Activated CD4-positive, alpha-beta T cell treated with anti-CD3 and anti-CD28 coated beads, Interleukin-2, Interleukin-4, amounts not matched to agents 100 ng/mL and 50 ng/mL, durations not matched to agents 16 hours and 8 hours (primary cell): ENCODE measurements around the gene ABCG4.
"Not testable (repeated sequence)": the region's sequence is repeated elsewhere in the genome, so short reads cannot be mapped to it uniquely, and the experiment has no call there.

Experiments
- DNase-seq: peaks from one replicate; pipeline ENCODE4 v3.0.0-alpha.2; 2020; ENCODE audit warnings: low spot score

ABCG4 gene

DNA sequence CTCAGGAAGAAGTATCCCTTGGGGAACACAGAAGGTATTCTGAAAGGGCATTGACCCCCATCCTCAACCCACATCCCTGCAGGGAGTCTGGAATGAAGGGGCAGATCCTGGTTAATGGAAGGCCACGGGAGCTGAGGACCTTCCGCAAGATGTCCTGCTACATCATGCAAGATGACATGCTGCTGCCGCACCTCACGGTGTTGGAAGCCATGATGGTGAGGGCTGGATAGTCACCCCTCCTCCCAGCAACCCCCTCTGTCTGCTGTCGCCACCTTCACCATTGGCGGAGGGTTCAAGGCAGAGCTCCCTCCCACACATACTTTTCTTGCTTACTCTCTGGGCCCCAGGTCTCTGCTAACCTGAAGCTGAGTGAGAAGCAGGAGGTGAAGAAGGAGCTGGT, 5.3 kb downstream of the ABCG4 start:
- no peak for DNase-seq

DNA sequence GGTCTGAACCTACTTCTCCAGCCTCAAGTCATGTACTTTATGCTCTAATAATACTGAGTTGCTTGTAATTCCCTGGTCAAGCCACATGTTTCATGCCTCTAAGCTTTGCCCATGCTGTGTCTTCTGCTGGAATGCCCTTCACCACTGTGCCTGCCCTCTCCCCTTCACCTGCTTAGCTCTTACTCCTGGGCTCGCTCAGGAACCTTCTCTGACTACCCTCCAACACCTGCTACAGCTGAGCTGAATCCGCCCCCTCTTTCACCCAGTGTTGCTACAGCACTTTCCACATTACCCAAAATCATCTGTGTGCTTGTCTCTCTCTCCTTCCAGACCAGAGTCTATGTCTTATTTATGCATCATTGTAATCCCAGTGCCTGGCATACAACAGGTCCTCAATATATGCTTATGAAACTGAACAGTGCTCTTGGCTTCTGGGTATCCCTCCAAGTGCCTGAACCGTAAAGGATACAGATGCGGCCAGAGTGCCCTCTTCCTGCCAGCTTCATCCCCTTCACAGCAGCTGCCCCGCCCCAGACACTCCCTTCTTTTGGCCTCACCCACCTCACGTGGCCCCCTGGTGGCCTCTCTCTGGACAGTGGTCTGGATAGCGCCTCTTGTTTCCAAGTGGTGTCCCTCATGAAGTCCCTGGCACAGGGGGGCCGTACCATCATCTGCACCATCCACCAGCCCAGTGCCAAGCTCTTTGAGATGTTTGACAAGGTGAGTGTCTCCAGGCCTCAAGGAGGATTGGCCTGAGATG, 7.1 kb downstream of the ABCG4 start:
- no peak for DNase-seq

DNA sequence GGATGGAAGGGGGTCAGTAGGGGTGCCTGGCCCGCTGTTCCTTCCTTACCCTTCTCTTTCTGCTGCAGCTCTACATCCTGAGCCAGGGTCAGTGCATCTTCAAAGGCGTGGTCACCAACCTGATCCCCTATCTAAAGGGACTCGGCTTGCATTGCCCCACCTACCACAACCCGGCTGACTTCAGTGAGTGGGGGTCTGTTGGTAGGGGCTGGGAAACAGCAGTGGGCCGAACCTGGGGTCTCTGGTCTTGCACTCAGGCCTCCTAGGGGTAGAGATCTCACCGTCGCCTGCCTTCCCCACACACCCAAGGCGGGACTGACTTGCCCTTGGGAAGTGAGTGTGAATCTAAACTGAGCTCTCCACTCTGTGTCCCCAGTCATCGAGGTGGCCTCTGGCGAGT, 7.6 kb downstream of the ABCG4 start:
- no peak for DNase-seq

DNA sequence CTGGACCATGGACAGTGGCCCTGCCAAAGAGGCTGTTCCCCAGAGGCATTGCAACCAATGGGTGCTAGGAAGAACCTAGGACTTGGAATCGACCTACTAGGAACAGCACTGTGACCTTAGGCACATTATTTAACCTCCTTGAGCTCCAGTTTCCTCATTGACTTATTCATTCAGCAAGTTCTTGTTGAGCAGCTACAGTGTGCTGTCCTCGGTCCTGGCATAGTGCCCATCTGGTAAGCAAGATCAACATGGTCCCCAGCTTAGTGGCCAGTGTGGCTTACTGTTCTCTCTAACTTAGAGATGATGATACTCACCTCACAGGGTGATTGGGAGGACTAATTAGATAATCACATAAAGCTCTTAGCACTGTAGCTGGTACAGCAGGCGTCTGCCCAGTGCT, 8.2 kb downstream of the ABCG4 start:
- DNase-seq, result no peak

DNA sequence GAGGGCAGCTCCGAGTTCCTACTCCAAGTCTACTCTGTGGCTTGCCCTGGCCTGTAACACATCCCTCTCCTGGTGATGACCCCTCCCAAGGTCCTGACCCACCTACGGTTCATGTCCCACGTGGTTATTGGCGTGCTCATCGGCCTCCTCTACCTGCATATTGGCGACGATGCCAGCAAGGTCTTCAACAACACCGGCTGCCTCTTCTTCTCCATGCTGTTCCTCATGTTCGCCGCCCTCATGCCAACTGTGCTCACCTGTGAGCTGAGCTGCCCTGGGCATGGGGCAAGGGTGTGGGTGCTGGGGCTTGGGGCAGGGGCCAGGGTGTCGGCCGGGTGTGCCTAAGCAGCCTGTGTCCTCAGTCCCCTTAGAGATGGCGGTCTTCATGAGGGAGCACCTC, 9.6 kb downstream of the ABCG4 start:
- no peak for DNase-seq

DNA sequence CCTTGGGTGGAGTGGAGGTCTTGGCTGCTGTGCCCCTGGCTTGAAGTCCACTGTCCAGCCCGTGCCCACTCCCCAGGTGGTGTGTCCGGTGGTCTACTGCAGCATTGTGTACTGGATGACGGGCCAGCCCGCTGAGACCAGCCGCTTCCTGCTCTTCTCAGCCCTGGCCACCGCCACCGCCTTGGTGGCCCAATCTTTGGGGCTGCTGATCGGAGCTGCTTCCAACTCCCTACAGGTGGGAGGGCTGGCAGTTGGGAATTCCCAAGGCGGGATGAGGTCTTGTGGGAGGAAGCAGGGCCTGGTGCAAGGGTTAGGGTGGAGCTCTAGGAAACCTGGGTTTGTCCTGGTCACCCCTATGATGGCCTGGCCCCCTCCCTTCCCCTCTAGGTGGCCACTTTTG, 11.3 kb downstream of the ABCG4 start:
- DNase-seq, result no peak

DNA sequence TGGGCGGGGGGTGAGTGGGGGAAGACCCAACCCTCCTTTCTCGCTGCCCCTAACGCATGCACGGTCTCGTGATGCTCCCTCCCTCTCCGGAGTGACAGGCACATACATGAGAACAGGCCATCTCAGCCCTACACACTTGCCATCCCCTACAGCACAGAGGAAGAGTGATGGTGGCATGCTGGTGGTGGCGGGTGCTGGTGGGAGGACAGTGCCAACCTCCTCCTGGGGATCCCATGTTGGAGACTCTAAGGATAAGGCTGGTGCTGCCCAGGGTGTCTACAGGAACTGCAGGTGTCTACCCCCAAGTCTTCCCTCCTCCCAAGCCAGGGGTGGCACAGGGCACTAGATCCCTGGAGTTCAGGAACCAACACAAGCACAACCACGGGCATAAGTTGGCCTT, 13.0 kb downstream of the ABCG4 start:
- DNase-seq, result no peak

DNA sequence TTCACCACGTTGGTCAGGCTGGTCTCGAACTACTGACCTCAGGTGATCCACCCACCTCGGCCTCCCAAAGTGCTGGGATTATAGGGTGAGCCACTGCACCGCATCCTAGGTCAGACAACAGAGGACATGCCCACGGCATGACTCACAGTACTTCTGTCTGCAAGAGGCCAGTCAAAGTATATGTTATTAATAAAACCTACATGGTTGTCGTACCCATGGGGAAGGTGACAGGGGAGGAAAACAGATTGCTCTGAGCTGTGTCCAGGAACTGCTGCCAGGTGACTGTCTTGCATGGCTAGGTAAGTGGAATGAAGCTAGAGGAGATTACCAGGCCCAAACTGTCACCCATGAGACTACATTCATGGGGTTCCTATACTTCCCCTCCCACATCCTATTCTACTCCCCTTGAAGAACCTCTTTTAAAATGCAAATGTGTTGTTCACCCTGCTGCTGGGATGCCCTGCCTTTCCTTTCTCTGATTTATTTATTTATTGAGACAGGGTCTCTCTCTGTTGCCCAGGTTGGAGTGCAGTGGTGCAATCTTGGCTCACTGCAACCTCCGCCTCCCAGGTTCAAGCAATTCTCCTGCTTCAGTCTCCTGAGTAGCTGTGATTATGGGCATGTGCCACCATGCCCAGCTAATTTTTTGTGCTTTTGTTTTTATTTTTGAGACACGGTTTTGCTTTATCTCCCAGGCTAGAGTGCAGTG, 17.7 kb downstream of the ABCG4 start:
- DNase-seq, result no peak

DNA sequence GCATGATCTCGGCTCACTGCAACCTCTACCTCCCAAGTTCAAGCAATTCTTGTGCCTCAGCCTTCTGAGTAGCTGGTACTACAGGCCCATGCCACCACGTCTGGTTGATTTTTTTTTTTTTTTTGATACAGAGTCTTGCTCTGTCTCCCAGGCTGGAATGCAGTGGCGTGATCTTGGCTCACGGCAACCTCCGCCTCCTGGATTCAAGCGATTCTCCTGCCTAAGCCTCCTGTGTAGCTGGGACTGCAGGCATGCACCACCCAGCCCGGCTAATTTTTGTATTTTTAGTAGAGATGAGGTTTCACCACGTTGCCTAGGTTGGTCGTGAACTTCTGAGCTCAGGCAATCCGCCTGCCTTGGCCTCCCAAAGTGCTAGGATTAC, 18.2 kb downstream of the ABCG4 start:
- not testable (repeated sequence) for DNase-seq

DNA sequence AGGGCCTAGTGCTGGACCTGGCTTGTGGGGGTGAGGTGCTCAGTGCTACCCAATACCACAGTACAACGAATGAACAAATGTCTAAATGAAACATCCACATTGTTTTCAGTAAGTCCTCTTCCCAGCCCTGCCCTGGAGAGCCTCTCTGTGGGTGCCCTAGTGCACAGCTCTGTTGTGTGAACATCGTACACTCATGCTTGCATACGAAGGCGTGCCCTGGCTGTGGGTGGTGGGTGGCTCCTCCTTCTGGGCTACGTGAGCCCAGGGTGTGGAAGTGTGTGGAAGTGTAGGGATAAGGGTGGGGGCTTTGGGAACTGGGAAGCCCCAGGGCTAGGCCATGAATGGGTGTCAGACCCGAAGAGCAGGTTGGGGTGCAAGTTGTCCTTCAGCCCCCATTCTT, 19.1 kb downstream of the ABCG4 start:
- DNase-seq, result no peak

DNA sequence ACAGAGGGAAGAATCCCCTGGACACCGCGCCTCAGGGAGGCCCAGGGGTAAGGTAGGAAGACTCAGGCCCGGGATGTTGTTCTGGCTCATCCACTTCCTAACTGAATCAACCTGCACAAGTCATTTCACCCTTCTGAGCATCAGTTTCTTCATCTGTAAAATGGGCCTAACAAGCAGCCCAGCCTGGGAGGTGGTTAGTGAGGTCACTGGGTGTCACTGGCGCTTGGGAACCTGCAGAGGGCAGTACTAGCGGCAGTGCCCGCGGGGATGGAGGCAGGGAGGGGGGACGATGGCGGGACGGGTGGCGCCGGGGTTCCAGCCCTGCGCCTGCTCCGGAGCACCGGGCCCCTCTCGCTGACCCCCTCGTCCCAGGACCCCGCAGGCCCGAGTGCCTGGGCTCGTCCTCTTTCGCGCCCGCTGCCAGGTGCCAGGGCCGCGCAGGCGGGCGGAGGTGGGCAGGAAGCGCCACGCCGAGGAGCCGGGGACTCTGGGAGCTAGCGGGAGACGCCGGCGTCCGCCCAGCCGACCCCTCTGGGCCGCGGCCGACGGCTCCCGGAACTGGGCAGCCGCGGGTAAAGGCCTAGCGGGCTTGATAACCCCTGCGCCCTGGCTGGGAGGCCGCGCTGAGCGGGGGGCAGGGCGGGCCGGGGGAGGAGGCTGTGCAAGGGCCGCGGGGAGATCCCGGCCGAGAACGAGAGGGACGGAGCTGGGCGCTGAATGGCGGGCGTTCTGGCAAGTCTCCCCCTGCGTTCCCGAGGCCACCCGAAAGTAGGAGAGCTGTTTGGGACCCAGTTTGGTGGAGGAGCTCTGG, 19.8 kb downstream of the ABCG4 start, which contains the start of gene NLRX1:
Gene NLRX1, plus strand, starts transcription at position 255 of the 811 bp plus-strand sequence. CDS start 2,679 bp downstream, outside the sequence.
- peak; percentile 94 for DNase-seq

DNA sequence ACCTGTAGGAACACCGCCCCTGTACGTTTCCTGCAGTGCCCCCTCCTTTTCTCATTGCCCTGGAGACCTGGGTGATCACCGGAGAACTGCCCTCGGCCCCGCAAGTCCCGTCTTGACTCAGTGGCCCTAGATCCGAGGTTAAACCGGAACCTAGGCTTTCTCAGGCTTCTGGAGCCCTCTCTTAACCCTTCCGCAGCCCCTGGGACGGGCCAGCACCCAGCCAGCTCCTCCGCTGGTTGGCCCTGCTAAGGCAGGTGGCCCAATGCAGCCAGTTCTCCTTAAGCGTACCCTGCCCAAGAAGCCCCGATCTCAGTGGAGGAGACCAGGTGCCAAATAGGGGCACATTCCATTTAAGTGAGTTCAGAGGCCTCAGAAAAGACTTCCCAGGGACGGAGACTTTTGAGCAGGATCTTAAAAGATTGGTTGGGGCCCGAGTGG, 20.4 kb downstream of the ABCG4 start:
- DNase-seq, result peak; percentile 54

DNA sequence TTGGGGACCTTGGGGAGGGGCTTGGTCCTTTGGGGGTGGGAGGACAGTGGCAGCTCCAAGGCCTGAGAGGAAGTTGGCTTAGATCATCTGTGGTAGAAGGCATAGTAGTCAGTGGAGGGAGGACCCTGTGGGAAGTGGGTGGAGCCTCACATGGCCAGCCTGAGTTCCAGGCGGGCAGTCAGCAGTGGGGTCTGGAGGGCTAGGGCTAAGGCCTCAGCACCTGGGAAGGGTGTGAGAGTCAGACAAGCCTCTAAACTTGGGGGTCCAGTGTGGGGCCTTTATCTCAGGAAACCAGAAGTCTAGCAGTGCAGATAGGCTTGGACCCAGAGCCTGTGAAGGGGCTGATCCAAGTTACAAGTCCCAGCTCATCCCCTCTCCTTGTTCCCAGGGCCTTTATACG, 23.7 kb downstream of the ABCG4 start:
- no peak for DNase-seq

DNA sequence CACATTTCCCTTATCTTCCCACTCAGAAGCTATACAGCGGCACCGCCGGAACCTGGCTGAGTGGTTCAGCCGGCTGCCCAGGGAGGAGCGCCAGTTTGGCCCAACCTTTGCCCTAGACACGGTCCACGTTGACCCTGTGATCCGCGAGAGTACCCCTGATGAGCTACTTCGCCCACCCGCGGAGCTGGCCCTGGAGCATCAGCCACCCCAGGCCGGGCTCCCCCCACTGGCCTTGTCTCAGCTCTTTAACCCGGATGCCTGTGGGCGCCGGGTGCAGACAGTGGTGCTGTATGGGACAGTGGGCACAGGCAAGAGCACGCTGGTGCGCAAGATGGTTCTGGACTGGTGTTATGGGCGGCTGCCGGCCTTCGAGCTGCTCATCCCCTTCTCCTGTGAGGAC, 24.6 kb downstream of the ABCG4 start:
- DNase-seq, result no peak

DNA sequence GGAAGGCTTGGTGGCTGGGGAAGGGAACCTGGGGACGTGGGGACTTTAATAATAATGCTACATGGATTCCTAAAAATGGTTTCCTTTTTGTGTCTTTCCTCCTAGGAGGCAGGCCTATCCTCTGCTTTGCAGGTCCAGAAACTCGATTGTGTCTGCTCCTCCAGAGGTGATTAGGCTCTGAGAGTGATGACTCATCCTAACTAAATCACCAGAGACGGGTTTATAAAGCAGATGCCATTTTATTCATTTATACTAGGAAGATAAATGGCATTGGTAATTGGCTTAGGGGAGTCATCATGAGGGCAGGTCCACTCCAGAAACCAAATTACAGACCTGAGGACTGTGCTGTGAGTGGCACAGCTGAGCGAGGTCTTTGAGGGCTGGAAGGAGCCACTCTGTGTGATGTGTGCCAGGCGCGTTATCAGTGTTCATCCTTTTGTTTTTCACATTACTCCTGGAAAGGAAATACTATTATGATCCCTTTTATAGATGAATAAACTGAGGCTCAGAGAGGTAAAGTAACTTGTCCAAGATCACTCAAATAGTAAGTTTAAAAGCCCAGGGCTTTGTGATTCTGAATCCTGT, 26.7 kb downstream of the ABCG4 start:
- DNase-seq, result peak; percentile 26

DNA sequence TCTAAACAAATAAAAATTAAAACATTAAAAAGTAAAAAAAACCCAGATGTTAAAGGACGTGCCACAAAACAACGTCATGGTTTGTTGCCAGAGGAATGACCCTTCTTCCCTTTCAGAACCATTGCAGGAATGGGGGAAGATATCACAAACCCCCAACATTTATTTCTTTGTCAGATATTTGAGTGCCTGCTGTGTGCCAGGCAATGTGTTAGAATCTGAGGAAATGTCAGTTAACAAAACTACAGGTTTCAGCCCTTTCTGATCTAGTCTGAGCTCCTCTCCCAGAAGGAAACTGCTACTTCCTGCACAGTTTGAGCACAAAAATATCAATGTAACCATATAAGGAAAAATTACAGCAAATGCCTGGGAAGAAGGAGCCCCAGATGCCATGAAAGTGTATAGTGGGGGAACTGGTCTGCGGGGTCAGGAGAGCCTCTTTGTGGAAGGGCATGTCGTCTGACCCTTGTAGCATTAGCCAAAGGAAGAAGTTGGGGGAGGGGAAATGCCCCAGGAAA, 29.4 kb downstream of the ABCG4 start:
- DNase-seq, result no peak

DNA sequence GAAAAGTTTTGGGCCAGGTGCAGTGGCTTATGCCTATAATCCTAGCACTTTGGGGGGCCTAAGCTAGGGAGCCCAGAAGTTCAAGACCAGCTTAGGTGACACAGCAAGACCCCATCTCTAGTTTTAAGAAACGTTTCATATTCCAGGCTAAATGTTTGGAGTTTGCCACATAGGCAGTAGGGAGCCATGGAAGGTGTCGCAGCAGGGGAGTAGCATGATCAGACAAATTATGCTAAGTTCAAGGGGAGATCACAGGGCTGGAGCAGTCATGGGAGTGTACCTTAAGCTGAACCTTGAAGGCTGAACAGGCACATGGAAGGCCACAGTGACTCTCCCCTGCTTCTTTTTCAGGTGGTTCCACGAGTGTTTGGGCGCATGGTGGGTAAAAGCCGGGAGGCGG, 30.5 kb downstream of the ABCG4 start:
- no peak for DNase-seq

DNA sequence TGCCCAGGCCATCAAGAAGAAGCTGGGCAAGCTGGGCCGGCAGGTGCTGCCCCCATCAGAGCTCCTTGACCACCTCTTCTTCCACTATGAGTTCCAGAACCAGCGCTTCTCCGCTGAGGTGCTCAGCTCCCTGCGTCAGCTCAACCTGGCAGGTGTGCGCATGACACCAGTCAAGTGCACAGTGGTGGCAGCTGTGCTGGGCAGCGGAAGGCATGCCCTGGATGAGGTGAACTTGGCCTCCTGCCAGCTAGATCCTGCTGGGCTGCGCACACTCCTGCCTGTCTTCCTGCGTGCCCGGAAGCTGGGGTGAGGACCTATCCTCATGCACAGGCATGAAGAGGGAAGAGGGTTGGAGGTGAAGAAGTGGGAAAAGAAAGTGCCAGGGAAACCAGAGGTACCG, 31.1 kb downstream of the ABCG4 start:
- no peak for DNase-seq

DNA sequence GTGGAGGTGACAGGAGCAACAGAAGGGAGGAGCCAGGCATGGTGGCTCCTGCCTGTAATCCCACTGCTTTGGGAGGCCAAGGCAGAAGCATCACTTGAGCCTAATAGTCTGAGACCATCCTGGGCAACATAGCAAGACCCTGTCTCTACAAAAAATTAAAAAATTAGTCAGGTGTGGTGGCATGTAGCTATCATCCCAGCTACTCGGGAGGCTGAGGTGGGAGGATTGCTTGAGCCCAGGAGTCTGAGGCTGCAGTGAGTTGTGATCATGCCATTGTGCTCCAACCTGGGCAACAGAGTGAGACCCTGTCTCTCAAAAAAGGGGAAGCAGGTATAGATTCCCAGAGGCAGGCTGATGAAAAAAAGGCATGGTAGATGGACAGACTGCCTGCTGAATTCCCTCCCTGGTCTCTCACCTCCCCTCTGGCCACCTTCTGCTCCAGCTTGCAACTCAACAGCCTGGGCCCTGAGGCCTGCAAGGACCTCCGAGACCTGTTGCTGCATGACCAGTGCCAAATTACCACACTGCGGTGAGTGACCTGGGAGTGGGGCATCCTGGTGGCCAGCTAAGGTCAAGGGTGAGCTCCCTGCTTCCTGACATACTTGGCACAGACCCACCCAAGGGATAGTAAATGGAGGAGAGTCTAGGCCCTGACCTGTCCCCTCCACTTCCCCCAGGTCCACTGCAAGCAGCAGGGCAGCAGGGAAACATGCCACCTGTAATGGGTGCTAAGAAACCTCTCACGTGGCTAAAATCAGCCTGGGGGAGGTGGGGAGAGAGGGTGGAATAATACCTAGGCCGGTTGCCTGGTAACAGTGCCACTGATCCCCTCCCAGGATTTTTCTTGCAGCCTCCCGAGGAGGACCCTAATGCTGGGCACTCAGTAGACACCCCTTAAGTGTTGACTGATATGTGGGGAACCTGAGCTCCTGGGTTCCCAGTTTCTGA, 32.2 kb downstream of the ABCG4 start:
- DNase-seq, result no peak

DNA sequence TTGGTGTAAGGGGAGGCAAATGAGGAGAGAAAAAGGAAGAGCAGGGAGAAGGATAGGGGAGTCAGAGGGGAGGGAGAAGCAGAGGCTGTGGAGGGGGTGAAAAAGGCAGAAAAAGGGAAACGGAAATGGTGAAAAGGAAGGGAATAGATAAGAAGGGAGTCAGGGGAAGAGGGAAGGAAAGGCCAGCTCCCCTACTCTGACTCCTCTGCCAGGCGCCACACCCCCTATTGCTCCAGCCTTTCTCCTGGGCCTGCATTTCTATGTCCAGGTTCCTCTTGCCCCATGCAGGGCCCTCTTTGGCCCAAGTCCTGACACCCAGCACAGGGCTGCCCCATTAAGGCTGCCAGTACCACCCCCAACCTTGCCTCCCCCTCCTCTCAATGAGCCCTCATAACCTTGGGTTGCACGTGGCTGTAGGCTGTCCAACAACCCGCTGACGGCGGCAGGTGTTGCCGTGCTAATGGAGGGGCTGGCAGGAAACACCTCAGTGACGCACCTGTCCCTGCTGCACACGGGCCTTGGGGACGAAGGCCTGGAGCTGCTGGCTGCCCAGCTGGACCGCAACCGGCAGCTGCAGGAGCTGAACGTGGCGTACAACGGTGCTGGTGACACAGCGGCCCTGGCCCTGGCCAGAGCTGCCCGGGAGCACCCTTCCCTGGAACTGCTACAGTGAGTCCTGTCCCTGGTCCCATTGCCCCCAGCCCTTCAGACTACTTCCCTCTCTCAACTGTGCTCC, 33.0 kb downstream of the ABCG4 start:
- DNase-seq, result no peak
